Endodermal cell (in vitro differentiated cells): ENCODE results near the gene PCDHGA1. TPM values are rescaled to one million over a fixed set of nuclear protein-coding genes. Genes with fewer than 3 reads are reported as not detected.

ENCODE experiments used
- DNase-seq: peaks from one replicate; pipeline ENCODE4 v3.0.0-alpha.2; 2017
- H3K27ac ChIP-seq: 2 replicates; pipeline ENCODE4 v1.5.1; 2013; ENCODE audit warnings: mild to moderate bottlenecking, low read depth, low read length, moderate library complexity
- H3K27me3 ChIP-seq: 2 replicates; pipeline ENCODE4 v1.6.1; 2013; ENCODE audit warnings: mild to moderate bottlenecking, low read length, moderate library complexity; ENCODE audit not compliant: insufficient read depth, control insufficient read depth, poor library complexity, severe bottlenecking
- H3K36me3 ChIP-seq: 2 replicates; pipeline ENCODE4 v1.7.0; 2013; ENCODE audit warnings: mild to moderate bottlenecking, low read length, moderate library complexity; ENCODE audit not compliant: control insufficient read depth, insufficient read depth
- H3K4me1 ChIP-seq: one replicate; pipeline ENCODE4 v1.7.0; 2013; ENCODE audit warnings: low read length; ENCODE audit not compliant: control insufficient read depth, insufficient read depth
- H3K4me3 ChIP-seq: 2 replicates; pipeline ENCODE4 v1.5.1; 2013; ENCODE audit warnings: mild to moderate bottlenecking, low read length, moderate library complexity
- H3K9ac ChIP-seq: 2 replicates; pipeline ENCODE4 v1.6.1; 2013; ENCODE audit warnings: mild to moderate bottlenecking, low read length, moderate library complexity; ENCODE audit not compliant: poor library complexity, severe bottlenecking; ENCODE audit errors: extremely low read depth
- H3K9me3 ChIP-seq: 2 replicates; pipeline ENCODE4 v1.6.1; 2013; ENCODE audit warnings: mild to moderate bottlenecking, low read length, moderate library complexity; ENCODE audit not compliant: control insufficient read depth
- H3K27ac Mint-ChIP-seq: 2 replicates; pipeline ENCODE4 v1.8.0; 2020; ENCODE audit warnings: mixed read lengths
- H3K27me3 Mint-ChIP-seq: 2 replicates; pipeline ENCODE4 v1.8.0; 2021; ENCODE audit warnings: mild to moderate bottlenecking, mixed read lengths; ENCODE audit not compliant: insufficient read depth
- H3K36me3 Mint-ChIP-seq: 2 replicates; pipeline ENCODE4 v1.8.0; 2020; ENCODE audit warnings: low read depth, mixed read lengths
- H3K4me1 Mint-ChIP-seq: 2 replicates; pipeline ENCODE4 v1.8.0; 2020; ENCODE audit warnings: mixed read lengths
- H3K4me3 Mint-ChIP-seq: 2 replicates; pipeline ENCODE4 v1.8.0; 2020; ENCODE audit warnings: mild to moderate bottlenecking, moderate library complexity, mixed read lengths
- H3K9me3 Mint-ChIP-seq: 2 replicates; pipeline ENCODE4 v1.8.0; 2020; ENCODE audit warnings: mild to moderate bottlenecking, mixed read lengths
- CTCF ChIP-seq: fragments of 200-600 bp; sonication (generic); conservative IDR thresholded peaks from 2 replicates; pipeline ENCODE4 v1.5.0; 2021; ENCODE audit warnings: antibody characterized with exemption, mild to moderate bottlenecking
- WGBS, 2 experiments: methylation state at CpG; one replicate each; pipeline versions ENCODE4 v1.1.5 to v1.1.7; 2013; ENCODE audit warnings: missing lambda C conversion rate in 2 of 2, mixed read lengths in 1 of 2; ENCODE audit not compliant: insufficient coverage in 1 of 2, insufficient read length in 1 of 2; 5-methylcytosine and 5-hydroxymethylcytosine counted together
- total RNA-seq, 2 donors: library from RNA; stranded (reverse); fragmentation: NEBNext Ultra II Directional in 1 of 2; extraction: Animal tissue kit (Norgen Biotek cat#: 25700) in 1 of 2; gene quantifications; 2 replicates in 1 of 2; 3 replicates in 1 of 2; pipeline ENCODE4 v1.2.1, GENCODE V29; 2021

Gene PCDHGA1
- total RNA-seq, 2 donors from 2014 or later, result 0.38 to 2.2 TPM

GRCh38 chr5:141409598-141410306, 79.4 kb downstream of the PCDHGA1 start:
- Mint-ChIP-seq H3K27ac (no peak overlapping the region), H3K4me3 (no peak overlapping the region)

GRCh38 chr5:141411575-141411974, 81.3 kb downstream of the PCDHGA1 start:
- Histone ChIP-seq H3K9me3 (peaks cover 28% of the 10 kb centered on the region), H3K27me3 (no peaks in the 10 kb centered on the region), H3K27ac (no peak overlapping the region), H3K4me1 (no peaks in the 10 kb centered on the region), H3K9ac (no peak overlapping the region), H3K36me3 (no peaks in the 10 kb centered on the region), H3K4me3 (no peak overlapping the region)
- Mint-ChIP-seq H3K9me3 (peaks cover 28% of the 10 kb centered on the region), H3K4me1 (peaks cover 3% of the 10 kb centered on the region), H3K36me3 (peaks cover 28% of the 10 kb centered on the region), H3K27me3 (peaks cover 23% of the 10 kb centered on the region), H3K4me3 (no peak overlapping the region), H3K27ac (no peak overlapping the region)
- no peak for DNase-seq
- WGBS, 2 experiments, result 89 to 100% methylated on average over 3 of the region's 3 CpGs
- TF ChIP-seq CTCF, result no peak

More at GRCh38 chr5:141409598-141410306, 79.4 kb downstream of the PCDHGA1 start:
- Histone ChIP-seq H3K9ac (no peak overlapping the region), H3K4me1 (no peaks in the 10 kb centered on the region), H3K27me3 (no peaks in the 10 kb centered on the region), H3K36me3 (no peaks in the 10 kb centered on the region), H3K9me3 (peaks cover 36% of the 10 kb centered on the region), H3K4me3 (no peak overlapping the region), H3K27ac (no peak overlapping the region)
- TF ChIP-seq CTCF, result no peak
- peaks cover 3% of the 10 kb centered on the region for H3K4me1 Mint-ChIP-seq
- peaks cover 31% of the 10 kb centered on the region for H3K9me3 Mint-ChIP-seq
- H3K36me3 Mint-ChIP-seq, result peaks cover 27% of the 10 kb centered on the region
- WGBS, 2 experiments, result 94 to 96% methylated on average over 64 of the region's 64 CpGs
- H3K27me3 Mint-ChIP-seq, result peaks cover 23% of the 10 kb centered on the region
- DNase-seq, result no peak

GRCh38 chr5:141412854-141413539, 82.7 kb downstream of the PCDHGA1 start, which contains the start of gene PCDHGA10:
Gene PCDHGA10 (plus strand): TSS chr5:141412987. CDS start chr5:141413176, 189 bp downstream.
- Histone ChIP-seq H3K27me3 (no peaks in the 10 kb centered on the region), H3K9ac (peak within 1 kb of the TSS; percentile 50), H3K9me3 (peaks cover 29% of the 10 kb centered on the region), H3K4me1 (no peaks in the 10 kb centered on the region), H3K36me3 (no peaks in the 10 kb centered on the region), H3K27ac (no peak within 1 kb of the TSS), H3K4me3 (peak within 1 kb of the TSS; percentile 75)
- Mint-ChIP-seq H3K9me3 (peaks cover 30% of the 10 kb centered on the region), H3K4me1 (peaks cover 3% of the 10 kb centered on the region), H3K4me3 (peak within 1 kb of the TSS; percentile 80), H3K27me3 (peaks cover 26% of the 10 kb centered on the region), H3K36me3 (peaks cover 30% of the 10 kb centered on the region), H3K27ac (peak within 1 kb of the TSS; percentile 92)
- peak; percentile 89 for TF ChIP-seq CTCF
- 51 to 57% methylated on average over 17 to 31 of the region's 31 CpGs for WGBS, 2 experiments
- DNase-seq, result peak; percentile 85
